GM18507 (cell line): ENCODE measurements around the gene TMEM115.
"Not testable (repeated sequence)": the region's sequence is repeated elsewhere in the genome, so short reads cannot be mapped to it uniquely, and the experiment has no call there.

ENCODE experiments used
- DNase-seq: peaks from one replicate; pipeline ENCODE4 v3.0.0; 2011; ENCODE audit warnings: low read depth; ENCODE audit not compliant: insufficient read length; ENCODE audit errors: extremely low spot score
- FAIRE-seq: peaks from 2 replicates; lab custom pipeline; 2011; peaks lifted over from hg19 to GRCh38; lab: Jason Lieb, UNC

The TMEM115 gene

GRCh38 chr3:50322386-50323091 is 36.8 kb downstream of the TMEM115 start, which contains the start of gene HYAL2:
Gene HYAL2, minus strand, starts transcription at chr3:50322745. Its CDS starts 2,256 bp downstream, at chr3:50320489.
- DNase-seq (no peak), FAIRE-seq (no peak)

DNA sequence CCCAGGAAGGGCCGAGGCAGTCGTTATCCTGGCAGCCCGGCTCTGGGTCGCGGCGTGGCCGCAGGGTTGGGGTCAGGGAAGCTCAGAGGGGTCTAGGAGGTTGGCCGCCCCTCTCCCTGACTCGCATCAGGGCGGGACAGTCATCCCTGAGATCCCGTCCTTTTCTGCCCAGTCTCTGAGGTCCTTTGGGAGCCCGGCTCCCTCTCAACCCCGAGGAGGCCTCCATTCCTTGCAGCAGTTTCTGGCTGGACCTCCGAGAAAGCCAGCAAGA is 37.3 kb downstream of the TMEM115 start:
- FAIRE-seq (no peak), DNase-seq (no peak)

- no peak for DNase-seq
- peak; percentile 77 for FAIRE-seq
These were observed 37.8 kb downstream of the TMEM115 start for GRCh38 chr3:50321336-50322114.

- DNase-seq (no peak), FAIRE-seq (peak; percentile 61)
These were observed 38.4 kb downstream of the TMEM115 start for GRCh38 chr3:50320853-50321335.

- FAIRE-seq (no peak), DNase-seq (no peak)
These were observed 39.3 kb downstream of the TMEM115 start for GRCh38 chr3:50319894-50320625.

DNA sequence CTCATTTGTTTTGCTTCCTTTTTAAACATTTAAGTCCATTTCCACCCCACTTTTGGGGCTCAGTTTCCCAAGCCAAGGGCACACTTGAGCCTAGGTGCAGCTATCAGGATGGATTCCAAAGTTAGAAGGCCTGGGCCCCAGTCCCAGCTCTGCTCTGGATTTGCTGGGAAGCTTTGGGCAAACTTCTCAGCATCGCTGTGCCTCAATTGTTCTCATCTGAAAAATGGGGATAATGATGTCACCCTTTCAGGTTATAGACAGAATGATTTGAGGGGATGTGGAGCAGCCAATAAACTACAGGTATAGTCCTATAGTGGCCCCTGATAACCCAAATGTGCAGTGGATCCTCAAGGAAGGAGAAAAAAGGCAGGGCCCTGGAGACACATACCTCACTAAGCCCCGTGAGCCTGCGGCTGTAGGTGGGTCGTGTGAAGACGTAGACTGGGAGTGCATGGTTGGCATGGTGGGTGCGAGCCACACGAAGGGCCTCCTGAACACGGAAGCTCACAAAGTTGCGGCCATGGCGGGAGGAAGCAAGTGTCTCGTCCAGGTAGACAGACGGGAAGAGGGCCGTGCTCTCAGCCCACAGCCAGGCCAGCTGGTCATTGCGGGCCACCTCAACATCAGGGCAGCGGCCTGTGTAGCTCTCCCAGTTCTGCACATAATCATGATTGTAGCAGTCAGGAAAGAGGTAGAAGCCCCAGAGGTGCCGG is 40.0 kb downstream of the TMEM115 start:
- no peak for DNase-seq
- no peak for FAIRE-seq

DNA sequence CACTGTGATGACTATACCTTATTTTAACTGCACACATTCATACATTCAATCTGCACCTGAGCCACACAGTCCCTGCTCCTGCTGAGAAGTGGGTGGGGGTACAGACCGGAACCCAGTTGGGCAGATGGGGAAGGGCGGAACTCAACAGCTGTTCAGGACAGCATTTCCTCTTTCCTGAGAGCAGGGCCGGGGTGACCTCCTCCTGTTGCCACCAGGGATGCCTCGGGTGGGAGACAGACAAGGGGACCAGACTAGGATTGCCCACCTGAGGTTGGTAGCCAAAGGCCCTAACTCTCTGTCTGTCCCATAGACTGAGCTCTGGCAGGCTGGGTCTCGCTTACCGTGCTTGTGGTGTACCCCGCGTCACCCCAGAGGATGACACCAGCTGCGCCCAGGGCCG is 40.7 kb downstream of the TMEM115 start:
- DNase-seq, result no peak
- FAIRE-seq, result no peak

GRCh38 chr3:50318163-50318562 is 41.2 kb downstream of the TMEM115 start:
- DNase-seq (no peak), FAIRE-seq (no peak)

GRCh38 chr3:50317300-50317699 is 42.0 kb downstream of the TMEM115 start:
- DNase-seq (no peak), FAIRE-seq (no peak)

DNA sequence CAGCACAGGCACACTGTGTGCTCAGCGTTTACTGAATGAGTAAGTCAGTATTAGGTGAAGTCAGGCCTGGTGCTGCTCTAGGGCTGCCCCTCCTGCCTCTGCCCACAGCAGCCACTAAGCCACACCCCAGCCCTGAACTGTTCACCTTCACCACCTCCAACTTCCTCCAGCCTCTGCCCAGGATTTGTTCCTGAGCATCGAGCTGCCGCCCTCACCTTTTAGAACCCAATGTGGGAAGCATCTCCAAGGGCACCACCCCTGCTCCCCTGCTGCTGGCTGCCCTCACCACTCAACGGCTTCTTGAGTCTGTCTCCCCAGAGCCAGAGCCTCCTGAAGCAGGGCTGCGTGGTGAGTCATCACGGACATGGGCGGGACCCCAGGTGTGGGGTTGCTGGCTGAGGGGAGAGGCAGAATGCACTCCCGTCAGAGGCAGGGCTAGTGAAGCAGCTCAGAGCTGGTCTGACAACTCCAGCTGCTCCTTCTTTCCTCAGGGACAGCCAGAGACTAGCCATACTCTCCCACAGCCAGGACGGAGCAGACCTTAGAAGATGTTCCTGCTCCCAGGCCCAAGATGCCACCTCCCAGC is 42.6 kb downstream of the TMEM115 start:
- FAIRE-seq (no peak), DNase-seq (no peak)

GRCh38 chr3:50314816-50315215 is 44.5 kb downstream of the TMEM115 start:
- FAIRE-seq (no peak), DNase-seq (no peak)

- no peak for FAIRE-seq
- DNase-seq, result no peak
These were observed 45.0 kb downstream of the TMEM115 start for GRCh38 chr3:50314342-50314741.

DNA sequence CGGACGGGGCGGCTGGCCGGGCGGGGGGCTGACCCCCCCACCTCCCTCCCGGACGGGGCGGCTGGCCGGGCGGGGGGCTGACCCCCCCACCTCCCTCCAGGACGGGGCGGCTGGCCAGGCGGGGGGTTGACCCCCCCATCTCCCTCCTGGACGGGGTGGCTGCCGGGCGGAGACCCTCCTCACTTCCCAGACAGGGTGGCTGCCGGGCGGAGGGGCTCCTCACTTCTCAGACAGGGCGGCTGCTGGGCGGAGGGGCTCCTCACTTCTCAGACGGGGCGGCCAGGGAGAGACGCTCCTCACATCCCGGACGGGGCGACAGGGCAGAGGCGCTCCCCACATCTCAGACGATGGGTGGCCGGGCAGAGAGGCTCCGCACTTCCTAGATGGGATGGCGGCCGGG is 47.3 kb downstream of the TMEM115 start:
- not testable (repeated sequence) for FAIRE-seq, DNase-seq
